GM18507 (cell line): Measurements from ENCODE around the gene PODN.

Experiments used
- DNase-seq: peaks from one replicate; pipeline ENCODE4 v3.0.0; 2011; ENCODE audit warnings: low read depth; ENCODE audit not compliant: insufficient read length; ENCODE audit errors: extremely low spot score
- FAIRE-seq: peaks from 2 replicates; lab custom pipeline; 2011; peaks lifted over from hg19 to GRCh38; lab: Jason Lieb, UNC

The PODN gene

GRCh38 chr1:53126495-53126894 is 64.5 kb downstream of the PODN start:
- DNase-seq: no peak
- no peak for FAIRE-seq

- DNase-seq (no peak), FAIRE-seq (no peak)
Observed at GRCh38 chr1:53127546-53127945, 65.5 kb downstream of the PODN start.

DNA sequence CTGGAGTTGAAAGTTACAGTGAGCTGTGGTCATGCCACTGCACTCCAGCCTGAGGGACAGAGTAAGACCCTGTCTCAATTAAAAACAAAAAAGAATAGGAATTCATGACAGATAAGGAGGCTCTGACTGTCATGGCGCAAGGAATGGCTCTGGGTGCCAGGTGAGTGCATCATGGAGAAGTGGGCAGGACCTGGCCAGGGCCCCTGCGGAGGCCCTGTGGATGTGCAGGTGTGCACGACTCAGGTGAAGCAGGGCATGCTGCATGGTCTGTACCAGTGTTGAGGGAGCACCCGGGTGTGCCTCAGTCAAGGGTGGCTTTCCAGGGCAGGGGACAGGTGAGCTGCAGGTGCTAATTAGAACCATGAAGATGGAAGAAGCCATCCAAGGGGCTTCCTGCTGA is 66.4 kb downstream of the PODN start:
- FAIRE-seq: no peak
- no peak for DNase-seq

DNA sequence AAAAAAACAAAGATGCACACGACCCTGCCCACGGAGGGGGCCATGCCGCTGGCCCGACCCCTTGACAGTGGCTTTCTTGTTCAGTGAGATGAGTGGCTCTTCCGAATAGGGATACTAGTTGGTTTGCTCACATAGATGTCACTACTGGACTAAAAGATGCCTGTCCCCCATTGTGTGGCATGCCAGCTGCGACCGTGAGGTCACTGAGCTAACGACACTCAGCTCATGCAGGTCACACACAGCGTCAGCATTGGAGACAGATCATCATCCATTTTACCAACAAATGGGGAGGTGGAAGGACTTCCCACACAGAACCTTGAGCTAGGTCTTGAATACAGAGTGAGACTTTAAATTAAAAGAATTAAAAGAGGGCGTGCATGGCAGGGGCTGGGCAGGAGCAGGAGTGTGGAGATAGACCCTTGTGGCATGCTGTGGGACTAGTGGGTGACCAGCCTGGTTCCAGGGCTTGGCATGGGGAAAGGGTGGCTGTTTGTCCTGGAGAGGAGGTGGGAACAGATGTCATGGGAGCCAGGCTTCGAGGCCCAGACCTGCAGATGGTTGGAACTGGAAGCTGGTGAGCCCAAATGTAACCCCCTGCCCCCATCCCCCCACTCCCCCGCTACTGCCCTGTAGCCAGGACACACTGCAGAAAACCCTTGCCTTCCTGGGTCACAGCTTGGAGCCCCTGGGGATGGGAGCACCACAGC is 68.0 kb downstream of the PODN start:
- DNase-seq: no peak

DNA sequence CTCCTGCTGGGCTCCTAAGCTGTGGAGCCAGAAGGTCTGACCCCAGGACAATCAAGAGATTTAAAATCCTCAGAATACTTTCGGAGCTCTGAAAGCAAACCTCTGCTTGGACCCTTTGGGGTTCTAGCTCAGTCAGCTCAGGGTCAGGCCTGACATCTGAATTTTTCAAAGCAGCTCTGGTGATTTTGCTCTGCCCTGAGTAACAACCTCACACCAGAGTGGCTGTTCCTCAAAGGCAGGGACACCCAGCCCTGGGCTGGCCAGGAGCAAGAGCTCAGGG is 68.5 kb downstream of the PODN start:
- FAIRE-seq: no peak

More for the DNA sequence above, 68.0 kb downstream of the PODN start:
- FAIRE-seq: no peak

DNA sequence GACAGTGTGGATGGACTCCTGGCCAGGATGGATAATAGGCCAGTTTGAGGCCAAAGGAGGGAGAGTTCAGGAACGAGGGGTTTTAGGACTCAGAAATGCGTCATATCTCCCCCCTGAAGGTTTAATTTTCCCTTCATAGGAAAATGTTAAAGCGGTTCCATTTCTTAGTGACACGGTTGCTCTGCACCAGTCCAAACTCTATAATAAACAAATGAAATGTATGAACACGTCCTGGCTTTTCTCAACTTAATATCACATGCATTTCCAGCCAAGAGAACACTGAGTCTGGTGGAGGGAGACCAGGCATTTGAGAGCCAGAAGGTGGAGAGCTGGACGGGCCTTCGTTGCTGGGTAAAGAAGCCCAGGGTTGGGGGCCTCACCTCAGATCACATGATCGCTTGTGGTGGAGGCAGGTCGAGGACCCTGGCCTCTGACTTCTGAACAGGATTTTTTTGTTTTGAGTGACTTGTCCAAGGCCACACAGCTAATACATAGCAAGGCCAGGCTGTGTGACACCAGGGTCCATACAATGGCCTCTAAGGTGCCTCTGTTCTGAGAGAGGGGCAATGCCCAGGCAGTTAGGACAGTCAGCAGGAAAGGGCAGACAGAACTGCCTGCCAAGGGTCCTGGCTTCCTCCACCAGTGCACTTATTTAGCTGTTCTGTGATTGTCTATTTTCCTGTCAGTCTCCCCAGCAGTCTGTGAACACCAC is 69.0 kb downstream of the PODN start:
- no peak for FAIRE-seq
- no peak for DNase-seq

More for the DNA sequence above, 68.5 kb downstream of the PODN start:
- no peak for DNase-seq

- FAIRE-seq: no peak
Observed at GRCh38 chr1:53131590-53131938, 69.6 kb downstream of the PODN start.

GRCh38 chr1:53132176-53132575 is 70.2 kb downstream of the PODN start:
- FAIRE-seq: no peak
- DNase-seq: no peak

More at GRCh38 chr1:53131590-53131938, 69.6 kb downstream of the PODN start:
- DNase-seq: no peak

- DNase-seq (no peak), FAIRE-seq (no peak)
Observed at GRCh38 chr1:53133261-53134041, 71.4 kb downstream of the PODN start.

DNA sequence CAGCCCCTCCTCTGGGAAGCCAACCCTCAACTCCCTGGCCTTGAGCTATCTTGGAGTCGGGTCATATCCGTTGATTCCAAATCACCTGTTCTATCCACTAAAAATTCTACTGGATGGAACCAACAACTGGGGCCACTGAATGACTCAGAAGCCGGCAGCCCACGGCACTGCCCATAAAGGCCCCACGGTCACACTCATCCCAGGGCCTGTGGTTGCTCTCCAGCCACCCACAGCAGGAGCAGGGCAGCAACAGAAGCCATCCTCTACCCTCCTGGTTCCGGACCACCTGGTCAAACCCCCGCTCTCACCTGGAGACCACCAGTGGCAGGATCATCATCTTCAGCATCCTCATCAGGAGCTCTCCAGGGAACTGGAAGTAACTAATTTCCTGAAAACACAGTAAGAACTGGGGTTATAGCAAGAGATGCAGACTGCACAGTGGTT is 72.1 kb downstream of the PODN start:
- no peak for DNase-seq
- no peak for FAIRE-seq
